ENCODE results near the gene BRD2.

DNA sequence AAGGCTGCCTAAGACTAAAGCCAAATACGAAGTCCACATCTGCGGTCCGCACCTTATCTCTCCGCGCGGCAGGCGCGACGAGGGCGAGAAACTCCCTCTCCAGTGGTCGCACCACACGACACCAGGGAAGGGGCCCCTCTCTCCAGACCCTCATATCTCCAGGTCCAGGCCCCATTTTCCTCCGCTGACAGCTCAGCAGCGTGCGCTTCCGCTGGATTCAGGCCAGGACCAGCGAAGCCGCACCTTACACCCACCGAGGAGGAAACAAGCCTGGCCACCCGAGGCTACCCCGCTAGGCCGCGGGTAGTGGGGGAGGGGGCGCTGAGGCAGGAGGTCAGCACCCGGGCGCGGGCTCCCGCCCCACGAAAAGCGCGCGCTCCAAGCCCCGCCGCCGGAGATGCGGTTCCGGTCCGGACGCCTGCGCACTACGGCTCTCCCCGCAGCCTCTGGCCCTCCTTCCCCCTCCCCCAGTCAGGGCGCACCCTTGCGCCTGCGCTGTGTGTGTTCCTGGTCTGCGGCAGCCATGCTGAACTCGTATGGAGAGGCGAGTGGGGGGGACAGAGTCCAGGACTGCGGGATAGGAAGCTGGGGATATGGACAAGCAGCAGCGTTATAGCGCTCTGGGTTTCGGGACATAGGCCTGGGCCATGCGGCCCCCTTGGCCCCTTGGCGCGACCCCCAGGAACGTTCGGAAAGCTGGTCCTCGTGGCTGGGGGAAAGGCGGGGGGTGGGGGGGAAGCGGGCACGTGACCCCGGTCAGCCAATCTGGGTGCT, at the start of gene BRD2:
- no peak for TF ChIP-seq EZH2 (IDR thresholded peaks at IDR 0.05)
- peak; percentile 82 for TF ChIP-seq POLR2AphosphoS5 (IDR thresholded peaks at IDR 0.05; ENCODE audit: borderline replicate concordance, low read depth, low read length)
- TF ChIP-seq FOXP2 (optimal IDR thresholded peaks at IDR 0.05; ENCODE audit: control extremely low read depth, extremely low read length, insufficient read depth): no peak

Measured in SK-N-MC (cell line).